NCI-H460 (cell line): ENCODE results near the gene CCSER1. TPM values are rescaled to one million over a fixed set of nuclear protein-coding genes. Genes with fewer than 3 reads are reported as not detected.

Source experiments
- DNase-seq: peaks from one replicate; pipeline ENCODE4 v3.0.0-alpha.2; 2016; ENCODE audit warnings: low read depth; ENCODE audit errors: extremely low read depth
- total RNA-seq: library from RNA; depleted of rRNA; stranded (reverse); fragments of >200 nt; shearing (Covaris generic); gene quantifications from 2 replicates; pipeline ENCODE4 v1.2.3, GENCODE V29; 2014

CCSER1 gene
- total RNA-seq, 1 experiment from 2014 or later: 1.1 TPM

DNA sequence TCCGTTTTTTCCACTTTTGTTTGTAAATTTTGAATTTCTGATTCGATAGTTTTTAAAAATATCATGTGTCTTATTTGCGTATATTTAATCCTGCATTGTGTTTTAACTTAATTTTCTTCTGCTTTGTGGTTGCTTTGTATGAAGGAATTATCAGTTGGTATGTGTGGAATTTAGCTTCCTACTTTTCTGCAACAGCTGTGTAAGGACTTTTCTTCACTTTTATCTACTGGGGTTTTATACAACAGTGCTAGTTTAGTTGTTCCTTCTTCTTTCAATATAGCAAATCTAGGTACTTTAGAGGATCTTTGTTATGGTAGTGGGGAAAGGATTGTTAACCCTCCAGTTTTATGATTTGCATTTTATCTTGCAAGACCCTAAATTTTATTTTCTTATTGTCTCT is 410.3 kb downstream of the CCSER1 start:
- no peak for DNase-seq

DNA sequence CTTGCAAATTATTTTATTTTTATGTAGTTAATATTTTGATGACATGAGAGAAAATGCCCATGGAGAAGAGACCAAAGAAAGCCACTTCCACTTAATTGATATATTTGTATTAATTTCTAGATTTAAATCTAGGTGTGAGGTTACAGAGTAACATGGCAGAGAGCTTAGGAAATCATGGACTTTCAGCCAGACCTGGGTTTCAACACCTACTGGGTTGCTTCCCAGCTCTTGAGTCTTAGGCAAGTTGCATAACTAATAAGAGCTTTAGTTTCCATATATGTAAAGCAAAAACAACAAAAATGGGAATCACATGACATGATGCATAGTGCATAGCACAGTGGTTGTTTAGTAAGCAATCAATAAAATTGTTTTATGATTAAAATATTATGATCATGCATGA is 413.3 kb downstream of the CCSER1 start:
- DNase-seq: no peak

DNA sequence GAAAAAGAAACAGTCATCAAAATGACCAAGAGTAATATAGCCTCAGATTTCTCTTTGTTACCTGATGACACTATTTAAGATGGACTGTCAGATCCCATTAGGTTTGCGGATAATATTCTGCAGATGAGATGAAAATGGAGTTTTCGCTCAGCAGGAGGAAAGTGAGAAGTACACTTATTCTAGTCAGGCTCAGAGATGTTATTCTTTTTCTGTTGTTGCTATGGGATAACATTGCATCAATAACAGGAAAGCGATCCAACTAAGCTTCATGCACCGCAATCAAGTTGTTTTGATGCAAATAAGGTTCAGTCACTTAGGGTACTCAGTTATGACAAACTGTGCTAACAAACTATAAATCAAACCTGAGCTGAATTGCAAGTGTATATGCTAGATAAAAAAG is 415.0 kb downstream of the CCSER1 start:
- no peak for DNase-seq

DNA sequence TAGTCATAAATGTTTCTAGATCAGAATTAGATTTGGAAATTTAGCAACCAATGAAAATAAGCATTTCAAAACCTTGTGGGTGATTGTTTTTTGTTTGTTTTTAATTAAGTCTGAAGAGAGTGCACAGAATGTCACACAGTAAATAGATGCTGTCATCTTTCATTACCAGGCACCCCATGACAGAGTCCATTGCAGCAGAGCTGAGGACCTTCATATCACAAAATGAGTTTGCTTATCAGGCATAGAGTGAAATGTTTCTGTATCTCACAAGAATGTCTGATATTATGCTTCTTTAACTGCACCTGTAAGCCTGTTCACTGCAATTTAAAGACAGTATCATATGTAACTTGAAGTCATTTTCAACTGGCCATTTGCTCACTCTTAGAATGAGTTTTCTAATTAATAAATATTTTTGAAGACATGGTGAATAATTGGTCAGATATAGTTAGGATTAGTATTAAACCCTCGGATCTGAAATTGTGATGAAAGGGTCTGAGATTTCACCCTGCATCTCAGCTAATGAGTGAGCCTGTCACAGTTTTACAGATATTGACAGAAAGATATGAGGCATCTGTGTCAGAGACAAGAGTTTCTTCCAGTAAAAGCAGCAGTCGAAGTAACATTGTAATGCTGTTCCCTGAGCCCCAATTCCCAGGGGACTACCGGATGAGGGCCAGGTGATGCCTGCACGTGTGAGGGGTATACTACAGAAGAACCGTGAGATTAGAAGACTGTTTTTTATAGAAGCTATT is 416.4 kb downstream of the CCSER1 start:
- no peak for DNase-seq

DNA sequence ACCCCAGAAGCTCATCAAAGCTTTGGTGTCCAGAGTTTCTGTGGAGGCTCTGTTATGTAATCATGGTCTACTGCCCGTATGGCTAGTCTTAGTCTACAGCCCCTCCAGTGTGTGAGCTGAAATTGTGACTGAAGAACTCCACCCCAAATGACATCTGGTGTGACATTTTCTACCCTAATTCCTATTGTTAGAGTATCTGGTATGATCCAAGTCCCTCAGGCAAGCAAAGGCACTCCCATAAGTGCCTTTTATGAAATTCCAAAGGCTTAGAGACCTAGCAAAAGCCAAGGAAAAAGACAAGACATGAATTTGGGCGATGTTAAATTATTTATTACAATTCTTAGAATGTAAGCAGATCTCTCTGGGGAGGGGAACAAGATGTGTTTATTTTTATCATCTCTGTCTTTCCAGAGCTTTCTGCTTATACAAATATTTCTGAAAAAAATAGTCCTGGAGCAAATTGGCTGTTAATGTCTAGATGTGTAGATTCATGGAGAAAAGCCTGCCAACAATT is 417.4 kb downstream of the CCSER1 start:
- no peak for DNase-seq

DNA sequence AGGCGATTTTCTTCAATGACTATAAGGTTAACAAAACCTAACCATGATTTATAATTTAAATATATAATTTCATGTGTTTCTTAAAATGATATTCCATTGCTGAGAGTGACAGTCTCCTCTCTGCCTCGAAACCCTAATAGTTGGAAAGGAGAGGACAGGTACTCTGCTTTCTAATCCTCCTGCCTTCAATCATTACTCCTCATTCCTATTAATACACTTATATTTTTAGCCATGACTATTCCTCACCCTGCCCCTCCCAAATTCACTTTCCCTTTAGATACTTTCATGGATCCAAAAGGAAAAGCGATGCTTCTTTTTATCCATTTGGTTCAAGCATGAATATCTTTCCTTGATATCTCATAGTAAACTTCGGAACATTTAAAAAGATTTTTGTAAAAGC is 418.2 kb downstream of the CCSER1 start:
- no peak for DNase-seq

DNA sequence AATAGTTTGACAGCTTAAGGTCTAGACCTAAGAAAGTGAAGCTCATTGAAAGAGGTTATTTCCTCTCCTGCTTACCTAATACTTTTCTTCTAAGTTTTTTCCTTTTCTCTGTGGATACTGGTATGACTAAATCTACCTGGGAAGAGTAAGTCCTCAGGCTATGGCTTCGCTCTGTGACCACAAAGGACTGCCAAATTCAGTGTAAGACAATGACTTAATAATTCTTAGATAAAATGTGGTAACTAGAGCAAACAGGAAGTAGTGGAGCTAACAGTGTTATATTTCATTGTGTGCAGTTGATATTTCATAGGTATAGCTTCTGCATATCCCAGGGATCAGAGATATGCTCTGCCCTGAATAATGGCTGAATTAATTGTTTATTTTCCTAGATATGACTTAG is 418.9 kb downstream of the CCSER1 start:
- DNase-seq: no peak

DNA sequence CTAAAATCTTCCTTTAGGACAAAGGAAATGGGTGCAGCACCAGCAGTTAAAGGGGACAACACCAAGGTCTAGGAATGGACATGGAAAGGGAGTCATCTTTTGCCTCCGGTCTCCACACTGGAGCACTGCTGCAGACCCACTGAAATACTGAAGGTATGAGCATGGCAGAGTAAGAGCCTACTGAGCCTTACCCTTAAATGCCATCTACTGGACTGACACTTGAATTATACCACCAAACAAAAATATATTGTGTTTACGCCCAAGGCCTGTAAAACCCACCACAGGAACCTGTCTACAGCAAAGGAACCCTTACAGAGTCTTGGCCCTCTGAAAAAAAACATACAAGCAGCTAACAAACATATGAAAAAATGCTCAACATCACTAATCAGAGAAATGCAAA is 443.4 kb downstream of the CCSER1 start:
- DNase-seq: no peak

DNA sequence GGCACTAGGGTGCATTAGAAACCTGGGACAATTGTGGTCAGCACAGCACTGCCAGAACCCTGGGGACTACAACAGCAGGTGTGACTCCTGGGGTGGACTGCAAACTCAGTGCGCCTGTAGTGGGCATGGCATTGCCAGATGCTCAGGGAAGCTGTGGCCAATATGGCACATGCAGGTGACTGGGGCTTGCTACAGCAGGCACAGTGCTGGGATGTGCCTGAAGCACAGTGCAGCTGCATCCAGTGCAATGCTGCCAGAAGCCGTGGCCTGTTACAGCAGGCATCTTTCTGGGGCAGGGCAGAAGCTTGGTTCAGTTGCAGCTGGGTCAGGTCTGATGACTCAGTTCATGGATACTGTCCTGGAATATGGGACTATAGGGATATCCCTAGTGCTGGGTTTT is 445.8 kb downstream of the CCSER1 start:
- DNase-seq: no peak

DNA sequence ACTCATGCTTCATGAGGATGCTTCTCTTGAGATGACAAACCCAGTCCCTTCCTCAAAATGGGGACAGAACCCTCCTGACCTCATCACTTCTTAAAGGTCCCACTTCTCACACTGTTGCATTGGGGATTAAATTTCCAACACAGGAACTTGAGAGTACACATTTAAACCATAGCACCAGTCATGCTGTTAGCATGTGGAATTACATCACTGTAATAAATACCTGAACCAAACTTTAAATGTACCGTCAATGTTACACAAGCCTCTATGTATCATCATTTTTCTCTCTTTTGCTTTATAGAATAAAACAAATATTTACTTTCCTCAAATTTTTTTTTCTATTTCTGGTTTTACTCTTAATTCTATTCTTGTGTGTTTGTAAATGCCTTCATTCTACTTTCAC is 448.2 kb downstream of the CCSER1 start:
- no peak for DNase-seq

DNA sequence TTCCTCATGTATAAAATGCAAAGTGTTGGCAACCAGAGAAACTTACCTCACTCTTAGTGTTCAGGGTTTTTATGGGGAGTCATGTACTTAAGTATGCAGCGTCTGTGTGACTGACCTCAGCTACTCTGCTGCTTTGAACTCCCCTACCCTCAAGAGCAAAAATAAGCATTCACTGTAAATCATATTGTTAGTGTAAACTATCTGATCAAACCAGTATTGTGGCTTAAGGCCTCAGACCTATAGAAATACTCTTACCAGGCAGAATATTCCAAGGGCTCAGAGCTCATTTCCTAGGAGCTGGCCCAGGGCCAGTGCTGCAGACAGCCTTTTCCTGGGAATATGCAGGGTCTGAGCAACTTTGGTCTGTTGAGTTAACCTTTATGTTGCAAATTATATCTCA is 453.1 kb downstream of the CCSER1 start:
- no peak for DNase-seq

DNA sequence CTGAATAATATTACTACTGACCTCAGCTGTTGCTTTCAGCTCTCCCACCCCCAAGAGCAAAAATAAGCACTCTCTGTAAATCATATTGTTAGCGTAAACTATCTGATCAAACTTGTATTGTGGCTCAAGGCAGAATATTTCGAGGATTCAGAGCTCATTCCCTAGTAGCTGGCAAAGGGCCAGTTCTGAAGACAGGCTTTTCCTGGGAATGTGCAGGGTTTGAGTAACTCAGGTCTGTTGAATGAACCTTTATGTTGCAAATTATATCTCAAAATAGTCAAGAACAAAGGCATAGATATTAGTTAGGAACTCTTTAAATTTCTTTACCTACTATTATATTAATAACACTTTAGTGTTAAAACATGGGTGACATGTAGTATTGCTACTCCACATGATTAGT is 454.9 kb downstream of the CCSER1 start:
- DNase-seq: no peak

DNA sequence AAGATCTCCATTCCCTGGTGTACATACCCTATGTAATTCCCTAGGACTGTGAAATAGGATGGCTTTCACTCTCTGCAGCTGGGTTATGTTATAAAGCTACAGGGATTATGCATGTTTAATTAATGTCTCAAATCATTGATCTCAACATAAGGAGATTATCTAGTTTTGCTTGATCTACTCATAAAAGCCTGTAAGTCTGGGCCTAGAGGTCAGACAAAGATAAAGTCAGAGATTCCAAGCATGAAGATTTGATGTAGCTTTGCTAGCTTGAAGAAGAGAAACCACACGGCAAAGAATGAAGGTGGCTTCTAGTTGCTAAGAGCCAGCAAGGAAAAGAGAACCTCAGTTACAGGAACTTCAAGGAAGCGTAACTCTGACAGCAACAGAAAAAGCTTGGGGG is 456.9 kb downstream of the CCSER1 start:
- no peak for DNase-seq

DNA sequence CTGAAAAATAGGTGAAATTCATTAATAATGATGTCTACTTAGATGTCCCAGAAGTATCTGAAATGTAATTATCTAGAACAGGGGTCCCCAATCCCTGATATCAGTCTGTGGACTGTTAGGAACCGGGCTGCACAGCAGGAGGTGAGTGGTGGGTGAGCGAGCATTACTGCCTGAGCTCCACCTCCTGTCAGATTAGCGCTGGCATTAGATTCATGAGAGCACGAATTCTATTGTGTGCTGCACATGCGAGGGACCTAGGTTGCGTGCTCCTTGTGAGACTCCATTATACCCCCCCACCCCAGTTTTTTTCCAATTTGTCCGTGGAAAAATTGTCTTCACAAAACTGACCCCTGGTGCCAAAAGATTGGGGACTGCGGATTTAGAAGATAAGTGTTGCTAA is 458.8 kb downstream of the CCSER1 start:
- DNase-seq: no peak

DNA sequence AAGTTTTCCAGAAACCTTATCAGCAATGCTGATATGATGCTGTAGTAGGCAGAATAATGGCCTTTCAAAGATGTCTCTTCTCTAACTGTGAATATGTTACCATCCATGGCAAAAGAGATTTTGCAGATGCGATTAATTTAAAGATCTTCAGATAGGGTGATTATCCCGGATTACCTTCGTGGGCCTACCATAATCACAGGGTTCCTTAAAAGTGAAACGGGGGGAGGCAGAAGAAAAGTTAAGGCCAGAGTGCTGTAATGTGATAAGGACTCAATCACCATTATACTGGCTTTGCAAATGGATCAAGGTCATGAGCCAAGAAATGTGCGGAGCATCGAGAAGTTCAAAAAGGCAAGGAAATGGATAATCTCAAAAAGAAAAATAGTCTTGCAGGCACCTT is 459.6 kb downstream of the CCSER1 start:
- DNase-seq: no peak

DNA sequence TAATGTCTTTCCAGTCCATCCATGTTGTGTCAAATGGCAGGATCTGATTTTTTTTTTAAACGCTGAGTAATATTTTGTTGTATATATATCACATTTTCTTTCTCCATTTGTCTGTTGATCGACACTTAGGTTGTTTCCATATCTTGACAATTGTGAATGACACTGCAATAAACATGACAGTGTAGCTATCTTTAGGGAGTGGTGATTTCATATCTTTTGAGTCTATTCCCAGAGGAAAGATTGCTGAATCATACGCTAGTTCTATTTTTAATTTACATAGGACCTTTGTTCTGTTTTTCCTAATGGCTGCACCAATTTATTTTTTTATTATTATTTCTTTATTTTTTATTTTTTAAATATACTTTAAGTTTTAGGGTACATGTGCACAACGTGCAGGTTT is 470.7 kb downstream of the CCSER1 start:
- DNase-seq: peak; percentile 11

DNA sequence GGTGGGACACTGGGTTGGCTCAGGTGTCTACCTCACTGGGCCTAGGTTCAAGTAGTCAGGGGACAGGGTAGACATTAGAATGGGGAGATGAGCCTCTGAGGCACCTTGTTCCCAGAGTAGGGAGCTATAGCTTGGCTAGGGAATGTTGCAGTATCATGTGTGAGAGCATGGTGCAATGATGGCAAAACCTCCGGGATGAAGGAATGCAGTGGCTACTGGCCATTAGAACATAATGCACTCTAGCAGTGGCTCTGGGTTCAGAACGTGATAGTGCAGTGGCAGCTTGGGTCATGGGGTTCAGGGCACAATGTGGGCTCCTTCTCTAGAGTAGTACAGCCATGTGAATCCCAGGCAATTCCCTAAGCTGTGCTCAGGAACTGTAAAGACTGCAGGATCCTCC is 471.5 kb downstream of the CCSER1 start:
- no peak for DNase-seq

DNA sequence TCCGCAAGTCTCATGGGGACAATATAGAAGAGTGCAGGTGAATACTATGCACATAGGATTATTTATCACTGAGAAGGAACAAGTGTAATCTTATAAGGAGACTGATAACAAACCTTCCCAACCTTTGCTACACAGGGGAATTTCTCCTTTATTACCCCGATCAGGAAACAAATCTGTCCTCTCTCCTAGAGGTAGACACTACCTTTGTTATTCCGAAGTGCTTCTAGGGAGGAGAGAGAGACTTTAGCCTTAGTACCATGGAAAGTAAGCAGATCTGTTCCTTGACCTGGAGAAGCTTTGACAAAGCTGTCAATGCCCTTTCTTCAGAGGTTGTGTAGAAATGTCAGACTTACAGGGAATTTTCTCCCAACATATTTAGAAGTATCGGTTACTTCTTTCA is 475.5 kb downstream of the CCSER1 start:
- DNase-seq: no peak

DNA sequence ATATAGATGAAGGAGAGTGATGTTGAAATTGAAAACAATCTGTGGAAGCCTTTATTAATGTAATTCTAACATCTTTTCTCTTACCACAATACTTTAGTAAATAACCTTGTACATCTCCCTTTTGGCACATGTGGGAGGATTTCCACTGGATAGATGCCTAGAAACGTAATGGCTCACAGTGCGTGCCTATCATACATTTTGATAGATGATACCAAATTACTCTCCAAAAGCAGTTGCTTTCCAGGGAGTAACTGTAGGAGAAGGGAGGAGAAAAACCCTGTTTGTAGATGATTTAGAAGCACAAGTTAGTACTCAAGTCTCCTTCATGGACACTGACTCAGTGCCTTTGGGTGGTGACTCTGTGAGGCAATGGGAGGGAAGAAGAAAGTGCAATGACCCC is 476.3 kb downstream of the CCSER1 start:
- no peak for DNase-seq

DNA sequence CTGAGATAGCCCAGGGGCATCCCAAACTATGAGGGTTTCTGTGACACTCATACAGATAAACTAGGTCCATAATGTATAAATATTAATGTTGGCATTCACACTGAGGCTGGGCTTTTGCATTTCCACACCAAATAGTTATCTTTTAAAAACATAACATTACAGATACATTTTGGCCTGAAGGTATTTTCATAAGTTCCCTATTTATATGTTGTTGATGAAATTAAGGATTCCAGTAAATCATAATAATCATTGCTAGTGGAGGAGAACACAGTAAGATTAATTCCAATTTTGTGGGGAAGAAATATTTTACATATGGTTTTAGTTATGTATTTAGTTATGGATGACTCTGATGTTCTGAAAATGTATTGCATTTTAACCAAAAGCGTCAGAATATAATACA is 479.6 kb downstream of the CCSER1 start:
- no peak for DNase-seq

DNA sequence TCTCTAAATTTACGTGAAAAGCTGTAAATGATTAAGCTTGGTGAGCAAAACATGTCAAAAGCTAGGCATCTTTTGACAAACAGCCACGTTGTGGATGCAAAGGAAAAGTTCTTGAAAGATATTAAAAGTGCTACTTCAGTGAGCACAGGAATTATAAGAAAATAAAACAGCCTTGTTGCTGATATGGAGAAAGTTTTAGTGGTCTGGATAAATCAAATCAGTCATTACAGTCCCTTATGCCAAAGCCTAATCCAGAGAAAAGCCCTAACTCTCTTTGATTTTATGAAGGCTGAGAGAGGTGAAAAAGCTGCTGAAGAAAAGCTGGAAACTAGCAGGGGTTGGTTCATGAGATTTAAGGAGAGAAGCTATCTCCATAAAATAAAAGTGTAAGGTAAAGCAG is 487.2 kb downstream of the CCSER1 start:
- DNase-seq: no peak

DNA sequence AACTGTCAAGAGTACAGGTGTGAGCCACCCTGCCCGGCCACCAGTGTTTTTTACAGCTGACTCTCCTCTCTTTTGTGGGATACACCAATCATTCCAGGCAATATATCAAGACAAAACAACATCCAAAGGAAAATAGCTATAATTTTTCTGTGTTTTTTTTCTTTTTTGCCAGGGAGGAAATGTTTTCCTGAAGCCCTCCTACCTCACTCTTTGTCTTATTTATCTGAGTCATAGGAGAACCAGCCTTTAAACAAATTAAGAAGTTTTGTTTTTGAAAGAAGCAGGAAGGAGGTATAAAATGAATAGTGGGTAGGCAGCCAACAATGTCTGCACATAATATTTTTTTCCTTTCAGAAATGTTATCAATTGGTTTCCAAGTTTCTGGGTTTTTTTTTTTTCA is 493.9 kb downstream of the CCSER1 start:
- no peak for DNase-seq

DNA sequence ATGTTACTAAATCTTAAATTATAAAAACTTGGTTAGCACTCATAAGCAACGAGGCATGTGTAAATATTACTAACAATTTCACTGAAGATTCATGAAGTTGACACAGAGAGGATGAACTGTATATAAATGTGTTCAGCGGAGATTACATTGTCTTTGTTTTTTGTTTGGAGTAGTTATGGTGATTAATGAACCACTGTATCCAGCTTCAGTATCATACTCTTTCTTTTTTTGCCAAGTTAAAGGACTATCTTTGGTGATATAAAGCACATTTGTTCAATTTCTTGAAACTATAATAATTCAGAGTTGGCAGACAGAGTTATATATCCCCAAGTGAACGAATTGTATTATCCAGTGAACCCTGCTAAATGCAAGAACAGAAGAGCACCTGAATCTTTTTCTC is 497.6 kb downstream of the CCSER1 start:
- no peak for DNase-seq
